A673 (cell line): ENCODE results near the gene KBTBD2. TPM values are rescaled to one million over a fixed set of nuclear protein-coding genes. Genes with fewer than 3 reads are reported as not detected.
"Not testable (repeated sequence)": the region's sequence is repeated elsewhere in the genome, so short reads cannot be mapped to it uniquely, and the experiment has no call there.

Source experiments
- BruUV-seq: library from RNA; stranded (reverse); fragments of 400-500 nt; replicated peaks from 2 replicates; lab custom pipeline; 2021; lab: Mats Ljungman, UMichigan
- CTCF ChIA-PET: fragments of 300-600 bp; sonication (Branson Sonifier 250); formaldehyde crosslinking; loops from one replicate; lab custom pipeline; 2022; ENCODE audit warnings: antibody characterized with exemption; lab: Charles Lee
- POLR2A ChIA-PET: fragments of 300-600 bp; sonication (Branson Sonifier 250); formaldehyde crosslinking; loops from one replicate; lab custom pipeline; 2022; ENCODE audit warnings: antibody characterized with exemption; ENCODE audit not compliant: low non-redundant PET; lab: Charles Lee
- DNase-seq: peaks from one replicate; pipeline ENCODE4 v3.0.0-alpha.2; 2015; ENCODE audit warnings: low spot score
- H3K27ac ChIP-seq: fragments of 200-600 bp; sonication (generic); 2 replicates; pipeline ENCODE4 v1.5.1; 2016; ENCODE audit warnings: mixed run types, low read depth, mild to moderate bottlenecking, mixed read lengths, antibody characterized with exemption, low read length; ENCODE audit not compliant: poor library complexity, severe bottlenecking
- H3K27me3 ChIP-seq: fragments of 200-600 bp; sonication (generic); replicated peaks from 2 replicates; pipeline ENCODE4 v1.6.1; 2017; ENCODE audit warnings: mixed run types, low read depth, mild to moderate bottlenecking, mixed read lengths, antibody characterized with exemption, low read length; ENCODE audit not compliant: insufficient read depth, poor library complexity
- H3K36me3 ChIP-seq: fragments of 200-600 bp; sonication (generic); 2 replicates; pipeline ENCODE4 v1.6.1; 2016; ENCODE audit warnings: mixed run types, mild to moderate bottlenecking, mixed read lengths, antibody characterized with exemption, low read length; ENCODE audit not compliant: insufficient read depth, poor library complexity, severe bottlenecking
- H3K4me1 ChIP-seq: fragments of 200-600 bp; sonication (generic); 2 replicates; pipeline ENCODE4 v1.6.1; 2017; ENCODE audit warnings: mixed run types, mild to moderate bottlenecking, mixed read lengths, antibody characterized with exemption, low read length; ENCODE audit not compliant: insufficient read depth, poor library complexity, severe bottlenecking
- H3K4me3 ChIP-seq: fragments of 200-600 bp; sonication (generic); 2 replicates; pipeline ENCODE4 v1.5.1; 2016; ENCODE audit warnings: low read depth, mixed run types, mild to moderate bottlenecking, mixed read lengths, low read length; ENCODE audit not compliant: poor library complexity, severe bottlenecking
- H3K9me3 ChIP-seq: fragments of 200-600 bp; sonication (generic); 2 replicates; pipeline ENCODE4 v1.6.1; 2016; ENCODE audit warnings: mixed run types, low read depth, mild to moderate bottlenecking, mixed read lengths, antibody characterized with exemption, low read length; ENCODE audit not compliant: poor library complexity, severe bottlenecking
- intact Hi-C: fragments of 100-400 bp; cut with micrococcal nuclease; formaldehyde crosslinking; loops from one replicate; pipeline ENCODE4 v1.10.0; 2022; ENCODE audit not compliant: unreplicated experiment
- total RNA-seq: library from RNA; stranded (reverse); gene quantifications from 2 replicates; pipeline ENCODE4 v1.2.3, GENCODE V29; 2021

Gene KBTBD2
- total RNA-seq, 1 experiment from 2014 or later: 51.0 TPM

DNA sequence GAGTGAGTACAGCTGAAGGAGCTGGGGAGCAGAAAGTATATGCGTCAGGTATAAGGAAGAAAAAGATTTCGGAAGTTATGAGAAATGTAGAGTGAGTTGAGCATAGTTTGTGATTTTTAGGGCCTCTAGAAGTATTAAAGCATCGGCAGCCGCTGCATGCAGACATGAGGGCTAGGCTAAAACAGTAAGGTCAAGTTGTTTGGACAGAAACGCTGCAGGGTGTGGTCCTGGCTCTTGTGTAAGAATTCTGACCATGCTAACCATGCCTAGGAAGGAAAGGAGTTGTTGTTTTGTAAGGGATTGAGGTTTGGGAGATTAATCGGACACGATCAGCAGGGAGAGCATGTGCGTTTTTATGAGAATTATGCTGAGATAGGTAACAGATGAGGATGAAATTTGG is 51.7 kb downstream of the KBTBD2 start:
- CTCF ChIA-PET: not testable (repeated sequence)

DNA sequence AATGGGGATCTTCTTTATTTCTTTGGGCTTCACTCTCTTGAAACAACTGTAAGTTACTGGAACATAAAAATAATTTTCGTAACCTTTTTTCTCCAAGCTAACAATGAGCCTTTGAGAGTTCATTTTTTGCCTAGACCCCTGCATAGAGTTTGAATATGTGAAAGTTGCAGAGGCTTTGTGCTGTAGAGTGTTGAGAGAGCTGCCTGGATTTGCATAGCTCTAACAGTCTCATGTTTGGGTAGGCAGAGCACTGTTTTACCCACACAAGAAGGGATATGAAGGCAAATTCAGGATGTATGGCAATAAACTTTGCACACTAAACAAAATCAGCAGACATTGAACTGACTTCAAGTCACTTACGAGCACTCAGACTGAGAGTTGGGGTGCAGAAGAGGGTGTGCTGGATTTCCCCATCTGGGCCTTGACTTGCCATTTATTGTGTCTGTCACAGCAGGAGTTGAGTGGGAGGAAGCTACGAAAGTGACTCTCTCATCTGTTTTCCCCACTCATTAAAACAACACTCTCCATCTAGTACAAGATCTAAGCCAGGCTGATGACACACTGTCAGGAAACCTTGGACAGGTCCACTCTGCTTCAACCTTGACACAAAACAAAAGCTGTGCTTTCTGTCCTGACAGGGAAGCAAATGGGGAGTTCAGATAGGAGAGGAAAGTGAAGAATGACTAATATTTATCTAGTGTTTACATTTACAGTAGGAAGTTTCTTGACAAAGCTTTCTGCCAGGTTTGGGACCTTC is 62.4 kb downstream of the KBTBD2 start:
- POLR2A ChIA-PET: not testable (repeated sequence)

More for the DNA sequence above, 51.7 kb downstream of the KBTBD2 start:
- DNase-seq, H3K27ac ChIP-seq, H3K27me3 ChIP-seq, H3K9me3 ChIP-seq, POLR2A ChIA-PET, BruUV-seq, H3K4me3 ChIP-seq, H3K36me3 ChIP-seq, H3K4me1 ChIP-seq, intact Hi-C loops: not testable (repeated sequence)

More for the DNA sequence above, 62.4 kb downstream of the KBTBD2 start:
- H3K27ac ChIP-seq, DNase-seq, CTCF ChIA-PET, intact Hi-C loops, H3K27me3 ChIP-seq, H3K9me3 ChIP-seq, H3K4me1 ChIP-seq, H3K36me3 ChIP-seq, H3K4me3 ChIP-seq, BruUV-seq: not testable (repeated sequence)

Other genes starting within 250 kb of the KBTBD2 start
- 28.6 and 39.1 TPM in 2 replicates for gene FKBP9, start 65.7 kb upstream of the KBTBD2 start, total RNA-seq
- gene NT5C3A, start 171.0 kb upstream of the KBTBD2 start, total RNA-seq: 51.3 and 57.7 TPM in 2 replicates
- 29.3 and 29.5 TPM in 2 replicates for gene RP9, start 217.6 kb upstream of the KBTBD2 start, total RNA-seq
- 9.0 and 9.4 TPM in 2 replicates for gene BBS9, start 237.8 kb upstream of the KBTBD2 start, total RNA-seq